ENCODE data around the gene ABCB4. TPM values are rescaled to one million over a fixed set of nuclear protein-coding genes. Genes with fewer than 3 reads are reported as not detected.

The ABCB4 gene
- polyA plus RNA-seq, 1 experiment = 0.05 TPM

DNA sequence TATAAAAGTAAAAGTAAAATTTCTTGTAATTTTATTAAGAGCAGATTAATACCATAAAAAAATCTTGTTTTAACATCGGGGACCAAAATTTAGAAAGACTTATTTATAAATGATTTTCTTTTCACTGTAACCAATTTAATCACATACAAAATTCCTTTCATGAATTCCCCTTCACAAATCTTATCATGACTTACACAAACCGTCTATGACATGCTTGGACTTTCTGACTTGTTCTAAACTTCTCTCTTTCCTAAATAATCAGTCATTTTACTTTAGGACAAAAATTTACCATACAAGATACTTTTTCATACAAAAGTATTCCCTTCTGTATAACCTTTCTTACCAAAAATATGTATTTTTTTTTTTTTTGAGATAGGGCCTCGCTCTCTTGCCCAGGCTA is 120.7 kb downstream of the ABCB4 start:
- TF ChIP-seq, protein P1, sequence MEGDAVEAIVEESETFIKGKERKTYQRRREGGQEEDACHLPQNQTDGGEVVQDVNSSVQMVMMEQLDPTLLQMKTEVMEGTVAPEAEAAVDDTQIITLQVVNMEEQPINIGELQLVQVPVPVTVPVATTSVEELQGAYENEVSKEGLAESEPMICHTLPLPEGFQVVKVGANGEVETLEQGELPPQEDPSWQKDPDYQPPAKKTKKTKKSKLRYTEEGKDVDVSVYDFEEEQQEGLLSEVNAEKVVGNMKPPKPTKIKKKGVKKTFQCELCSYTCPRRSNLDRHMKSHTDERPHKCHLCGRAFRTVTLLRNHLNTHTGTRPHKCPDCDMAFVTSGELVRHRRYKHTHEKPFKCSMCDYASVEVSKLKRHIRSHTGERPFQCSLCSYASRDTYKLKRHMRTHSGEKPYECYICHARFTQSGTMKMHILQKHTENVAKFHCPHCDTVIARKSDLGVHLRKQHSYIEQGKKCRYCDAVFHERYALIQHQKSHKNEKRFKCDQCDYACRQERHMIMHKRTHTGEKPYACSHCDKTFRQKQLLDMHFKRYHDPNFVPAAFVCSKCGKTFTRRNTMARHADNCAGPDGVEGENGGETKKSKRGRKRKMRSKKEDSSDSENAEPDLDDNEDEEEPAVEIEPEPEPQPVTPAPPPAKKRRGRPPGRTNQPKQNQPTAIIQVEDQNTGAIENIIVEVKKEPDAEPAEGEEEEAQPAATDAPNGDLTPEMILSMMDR (IDR thresholded peaks at IDR 0.05; ENCODE audit: low read depth, low read length) = no peak
- POLR2A ChIA-PET = no interaction called here
- Histone ChIP-seq H3K9me3 (ENCODE audit: control insufficient read depth, insufficient read depth, low read length) (peaks cover 13% of the 10 kb centered on the region), H3K4me3 (ENCODE audit: low read depth, low read length) (no peak overlapping the region), H3K27me3 (ENCODE audit: control insufficient read depth, insufficient read depth, low read length) (no peaks in the 10 kb centered on the region), H3K27ac (ENCODE audit: low read depth, low read length) (no peak overlapping the region)
- no peak for DNase-seq (ENCODE audit: low read depth, low spot score)
- CTCF ChIA-PET = interaction anchor here (0.7 to 1.1 kb wide), 2 partner anchors 42 to 64 kb away, joined by 3 read pairs; no protein-coding TSS in a partner anchor

Other genes with a start within 250 kb of the ABCB4 start
- 32.3 and 48.3 TPM in 2 replicates for gene CROT, start 130.0 kb downstream of the ABCB4 start, polyA plus RNA-seq (2011; rRNA removed)
- gene ABCB1, start 125.2 kb upstream of the ABCB4 start, polyA plus RNA-seq (2011; rRNA removed) = 2.9 and 4.1 TPM in 2 replicates
- gene RUNDC3B, start 152.7 kb upstream of the ABCB4 start, polyA plus RNA-seq (2011; rRNA removed) = 0.12 and 0.26 TPM in 2 replicates

Data from AG04450 (cell line).